Measurements from ENCODE around the gene SIAE.

SIAE gene

GRCh38 chr11:124667601-124668000 lies 5.9 kb downstream of the SIAE start:
- no peak for DNase-seq (ENCODE audit: low read depth, low spot score)

- no peak for DNase-seq (ENCODE audit: low read depth, low spot score)
Observed at GRCh38 chr11:124663861-124664260, 9.7 kb downstream of the SIAE start.

GRCh38 chr11:124662106-124662505 lies 11.4 kb downstream of the SIAE start:
- no peak for DNase-seq (ENCODE audit: low read depth, low spot score)

GRCh38 chr11:124661553-124661952 lies 12.0 kb downstream of the SIAE start:
- no peak for DNase-seq (ENCODE audit: low read depth, low spot score)

GRCh38 chr11:124658986-124659385 lies 14.6 kb downstream of the SIAE start:
- DNase-seq (ENCODE audit: low read depth, low spot score): no peak

- DNase-seq (ENCODE audit: low read depth, low spot score): no peak
Observed at GRCh38 chr11:124658501-124658900, 15.0 kb downstream of the SIAE start.

- DNase-seq (ENCODE audit: low read depth, low spot score): no peak
Observed at GRCh38 chr11:124657904-124658303, 15.6 kb downstream of the SIAE start.

- DNase-seq (ENCODE audit: low read depth, low spot score): no peak
Observed at GRCh38 chr11:124656774-124657630, 16.5 kb downstream of the SIAE start.

- DNase-seq (ENCODE audit: low read depth, low spot score): no peak
Observed at GRCh38 chr11:124648610-124649009, 24.9 kb downstream of the SIAE start.

GRCh38 chr11:124646148-124646547 lies 27.4 kb downstream of the SIAE start:
- no peak for DNase-seq (ENCODE audit: low read depth, low spot score)

GRCh38 chr11:124644426-124645280 lies 28.9 kb downstream of the SIAE start:
- DNase-seq (ENCODE audit: low read depth, low spot score): peak; percentile 35

- DNase-seq (ENCODE audit: low read depth, low spot score): no peak
Observed at GRCh38 chr11:124643605-124644425, 29.7 kb downstream of the SIAE start.

- no peak for DNase-seq (ENCODE audit: low read depth, low spot score)
Observed at GRCh38 chr11:124643042-124643604, 30.4 kb downstream of the SIAE start.

- DNase-seq (ENCODE audit: low read depth, low spot score): no peak
Observed at GRCh38 chr11:124642628-124643027, 30.9 kb downstream of the SIAE start.

- DNase-seq (ENCODE audit: low read depth, low spot score): no peak
Observed at GRCh38 chr11:124640666-124641065, 32.9 kb downstream of the SIAE start.

GRCh38 chr11:124639186-124639585 lies 34.4 kb downstream of the SIAE start:
- DNase-seq (ENCODE audit: low read depth, low spot score): no peak

- no peak for DNase-seq (ENCODE audit: low read depth, low spot score)
Observed at GRCh38 chr11:124638500-124638899, 35.0 kb downstream of the SIAE start.

GRCh38 chr11:124635932-124636331 lies 37.6 kb downstream of the SIAE start:
- no peak for DNase-seq (ENCODE audit: low read depth, low spot score)

GRCh38 chr11:124633355-124633754 lies 40.2 kb downstream of the SIAE start:
- DNase-seq (ENCODE audit: low read depth, low spot score): no peak

- DNase-seq (ENCODE audit: low read depth, low spot score): no peak
Observed at GRCh38 chr11:124629961-124630360, 43.6 kb downstream of the SIAE start.

GRCh38 chr11:124627546-124627945 lies 46.0 kb downstream of the SIAE start:
- no peak for DNase-seq (ENCODE audit: low read depth, low spot score)
